GM19240 (cell line): ENCODE data around the gene PLK5.
"Not testable (repeated sequence)": the region's sequence is repeated elsewhere in the genome, so short reads cannot be mapped to it uniquely, and the experiment has no call there.

Experiments
- DNase-seq: peaks from one replicate; pipeline ENCODE4 v3.0.0; 2011; ENCODE audit warnings: low spot score; ENCODE audit not compliant: insufficient read length

PLK5 gene

GRCh38 chr19:1525343-1525742 is 1.5 kb downstream of the PLK5 start:
- no peak for DNase-seq

- no peak for DNase-seq
Observed at GRCh38 chr19:1526066-1526778, 2.3 kb downstream of the PLK5 start.

- no peak for DNase-seq
Observed at GRCh38 chr19:1526979-1527649, 3.2 kb downstream of the PLK5 start.

GRCh38 chr19:1527650-1528309 is 3.9 kb downstream of the PLK5 start:
- DNase-seq: no peak

GRCh38 chr19:1528596-1529429 is 4.9 kb downstream of the PLK5 start:
- no peak for DNase-seq

- DNase-seq: no peak
Observed at GRCh38 chr19:1529430-1529816, 5.5 kb downstream of the PLK5 start.

GRCh38 chr19:1530856-1531255 is 7.0 kb downstream of the PLK5 start:
- DNase-seq: not testable (repeated sequence)

GRCh38 chr19:1531587-1531986 is 7.7 kb downstream of the PLK5 start:
- DNase-seq: no peak

GRCh38 chr19:1532003-1532402 is 8.1 kb downstream of the PLK5 start:
- DNase-seq: no peak

GRCh38 chr19:1533510-1534150 is 9.8 kb downstream of the PLK5 start:
- DNase-seq: no peak

- no peak for DNase-seq
Observed at GRCh38 chr19:1534972-1535371, 11.1 kb downstream of the PLK5 start.

- DNase-seq: not testable (repeated sequence)
Observed at GRCh38 chr19:1535699-1536098, 11.8 kb downstream of the PLK5 start.

GRCh38 chr19:1538978-1539377 is 15.1 kb downstream of the PLK5 start:
- DNase-seq: no peak

GRCh38 chr19:1539749-1540148 is 15.9 kb downstream of the PLK5 start:
- not testable (repeated sequence) for DNase-seq

- no peak for DNase-seq
Observed at GRCh38 chr19:1540365-1540925, 16.6 kb downstream of the PLK5 start.

- DNase-seq: no peak
Observed at GRCh38 chr19:1549332-1549945, 25.6 kb downstream of the PLK5 start.

GRCh38 chr19:1551068-1552040 is 27.5 kb downstream of the PLK5 start:
- DNase-seq: no peak

GRCh38 chr19:1553415-1553814 is 29.5 kb downstream of the PLK5 start:
- DNase-seq: no peak

- DNase-seq: no peak
Observed at GRCh38 chr19:1554968-1555367, 31.1 kb downstream of the PLK5 start.
